Stomach smooth muscle (tissue), 2 donors: ENCODE measurements around the gene ATXN1.

ENCODE experiments used
- H3K27ac ChIP-seq: one replicate; pipeline ENCODE4 v1.7.0; 2013; ENCODE audit warnings: mild to moderate bottlenecking, low read length, inconsistent platforms
- H3K27me3 ChIP-seq, 2 donors: one replicate each; pipeline ENCODE4 v1.7.0; 2013; ENCODE audit warnings: low read length in 2 of 2; ENCODE audit not compliant: insufficient read depth in 2 of 2, control insufficient read depth in 1 of 2
- H3K36me3 ChIP-seq, 2 donors: one replicate each; pipeline ENCODE4 v1.7.0; 2013; ENCODE audit warnings: low read length in 2 of 2; ENCODE audit not compliant: control insufficient read depth in 2 of 2, insufficient read depth in 2 of 2
- H3K4me1 ChIP-seq: one replicate; pipeline ENCODE4 v1.7.0; 2013; ENCODE audit warnings: low read length; ENCODE audit not compliant: control insufficient read depth, insufficient read depth
- H3K4me3 ChIP-seq, 2 donors: one replicate each; pipeline ENCODE4 v1.7.0; 2013; ENCODE audit warnings: low read length in 2 of 2
- H3K9ac ChIP-seq, 2 donors: one replicate each; pipeline ENCODE4 v1.7.0; 2013; ENCODE audit warnings: low read length in 2 of 2, mild to moderate bottlenecking in 1 of 2
- H3K9me3 ChIP-seq, 2 donors: one replicate each; pipeline ENCODE4 v1.7.0; 2013; ENCODE audit warnings: low read length in 2 of 2; ENCODE audit not compliant: control insufficient read depth in 2 of 2
- donor health status: healthy.
- donor health status: Pancreatic carcinoma.

The ATXN1 gene

GRCh38 chr6:16729183-16729691, 32.0 kb downstream of the ATXN1 start:
- Histone ChIP-seq H3K27ac (no peak overlapping the region), H3K36me3 (no peaks in the 10 kb centered on the region), H3K27me3 (no peaks in the 10 kb centered on the region), H3K9ac (no peak overlapping the region), H3K4me1 (peaks cover 15% of the 10 kb centered on the region), H3K9me3 (no peaks in the 10 kb centered on the region), H3K4me3 (no peak overlapping the region)

- Histone ChIP-seq H3K27ac (peak overlapping the region; percentile 32), H3K4me3 (peak overlapping the region in 1 of 2 donors; percentile 31), H3K36me3 (no peaks in the 10 kb centered on the region), H3K4me1 (peaks cover 15% of the 10 kb centered on the region), H3K27me3 (no peaks in the 10 kb centered on the region), H3K9me3 (no peaks in the 10 kb centered on the region), H3K9ac (peak overlapping the region in 1 of 2 donors; percentile 7)
These were observed 32.6 kb downstream of the ATXN1 start for GRCh38 chr6:16728513-16729182.

DNA sequence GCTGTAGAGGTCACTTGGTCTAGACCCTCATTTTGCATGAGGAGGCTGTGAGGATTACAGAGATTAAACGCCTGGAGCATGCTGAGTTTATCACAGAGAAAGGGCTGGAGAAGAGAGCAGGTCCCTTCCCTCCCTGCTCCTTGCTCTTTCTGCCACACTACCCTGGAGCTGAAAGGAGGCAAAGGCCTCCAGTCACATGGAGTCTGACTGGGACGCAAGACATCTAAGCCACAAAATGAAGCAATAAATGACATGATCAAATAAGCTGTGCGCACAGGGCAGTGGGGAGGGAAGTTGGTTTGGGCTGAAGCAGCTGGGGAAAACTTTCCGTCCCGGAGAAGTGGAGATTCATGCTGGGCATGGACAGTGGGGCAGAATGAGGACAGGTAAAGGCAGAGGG, 33.3 kb downstream of the ATXN1 start:
- Histone ChIP-seq H3K9ac (no peak overlapping the region), H3K27me3 (no peaks in the 10 kb centered on the region), H3K4me3 (no peak overlapping the region), H3K9me3 (no peaks in the 10 kb centered on the region), H3K36me3 (no peaks in the 10 kb centered on the region), H3K27ac (peak overlapping the region; percentile 26), H3K4me1 (peaks cover 15% of the 10 kb centered on the region)

DNA sequence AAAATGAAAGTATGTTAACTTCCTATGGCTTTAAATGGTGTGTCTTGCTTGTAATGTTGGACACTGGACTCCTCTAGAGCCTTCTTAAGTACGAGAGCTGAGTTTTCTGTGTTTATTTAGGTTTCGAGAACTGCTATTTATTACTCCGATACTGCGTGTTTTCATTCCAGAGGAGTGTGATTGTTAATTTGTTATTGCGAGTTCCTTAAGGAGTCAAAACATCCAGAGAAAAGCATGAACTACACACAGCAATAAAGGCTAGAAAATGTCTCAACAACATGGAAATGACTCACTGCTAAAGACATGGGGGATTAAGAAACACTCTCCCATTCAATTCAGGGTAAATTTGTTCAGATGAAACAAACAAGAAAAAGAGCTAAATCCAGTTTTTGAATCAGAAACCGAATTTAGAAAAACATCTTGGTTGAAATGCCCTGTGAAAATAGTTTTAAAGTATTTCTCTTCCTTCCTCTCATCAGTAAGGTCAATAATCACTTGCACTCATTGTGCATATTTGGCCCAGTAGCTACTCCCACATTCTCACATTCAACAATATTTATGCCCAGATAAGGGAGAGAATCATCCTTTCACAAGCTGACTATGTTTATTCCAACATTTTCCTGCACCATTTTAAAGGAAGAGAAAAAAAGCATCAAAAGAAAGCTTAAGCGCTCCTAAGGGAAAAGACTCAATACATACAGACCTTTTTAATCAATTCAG, 36.0 kb downstream of the ATXN1 start:
- no peaks in the 10 kb centered on the region for H3K9me3 ChIP-seq
- no peak overlapping the region for H3K9ac ChIP-seq
- H3K4me1 ChIP-seq = peaks cover 18% of the 10 kb centered on the region
- H3K27me3 ChIP-seq = no peaks in the 10 kb centered on the region
- H3K27ac ChIP-seq = peak overlapping the region; percentile 6
- H3K4me3 ChIP-seq = peak overlapping the region; percentile 23 to 25
- no peaks in the 10 kb centered on the region for H3K36me3 ChIP-seq

- Histone ChIP-seq H3K4me1 (peaks cover 12% of the 10 kb centered on the region), H3K4me3 (no peak overlapping the region), H3K27me3 (no peaks in the 10 kb centered on the region), H3K27ac (no peak overlapping the region), H3K9me3 (no peaks in the 10 kb centered on the region), H3K9ac (no peak overlapping the region), H3K36me3 (no peaks in the 10 kb centered on the region)
These were observed 37.4 kb downstream of the ATXN1 start for GRCh38 chr6:16723826-16724225.

DNA sequence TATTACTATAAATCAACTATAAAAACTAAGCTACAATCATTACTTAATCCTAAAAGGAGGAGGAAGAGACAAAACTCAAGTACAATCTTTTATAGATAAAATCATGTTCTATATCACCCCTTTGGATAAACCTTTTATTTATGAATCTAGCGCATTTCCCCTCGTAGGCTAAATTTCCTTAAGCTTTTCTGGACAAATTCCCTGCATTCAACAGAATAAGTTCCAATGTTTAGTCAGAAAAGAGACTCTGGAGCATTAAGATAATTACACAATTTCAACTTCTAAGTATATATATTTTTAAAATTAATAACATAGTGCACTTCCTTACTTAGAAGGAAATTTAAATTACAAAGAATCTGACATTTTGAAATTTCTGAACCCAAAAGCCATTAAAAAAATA, 37.9 kb downstream of the ATXN1 start:
- Histone ChIP-seq H3K27ac (no peak overlapping the region), H3K4me3 (no peak overlapping the region), H3K27me3 (no peaks in the 10 kb centered on the region), H3K9me3 (no peaks in the 10 kb centered on the region), H3K9ac (no peak overlapping the region), H3K4me1 (peaks cover 12% of the 10 kb centered on the region), H3K36me3 (no peaks in the 10 kb centered on the region)

DNA sequence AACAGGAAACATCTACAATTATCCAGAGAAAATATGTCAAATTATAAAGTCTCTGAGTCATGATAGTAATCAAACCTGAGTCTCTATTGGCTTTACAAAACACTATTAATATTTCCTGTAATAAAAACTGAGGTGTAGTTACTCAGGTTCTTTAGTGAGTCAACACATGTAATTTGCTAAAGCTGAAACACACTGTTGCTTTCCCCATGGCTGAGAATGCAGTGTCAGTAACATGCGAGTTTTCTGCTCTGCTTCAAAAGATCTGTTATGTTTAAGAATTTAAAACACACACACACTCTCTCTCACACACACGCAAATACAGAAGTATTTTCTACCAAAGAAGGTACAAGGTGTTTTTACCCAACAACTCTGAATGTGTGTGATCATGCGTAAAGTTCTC, 38.6 kb downstream of the ATXN1 start:
- H3K27me3 ChIP-seq = no peaks in the 10 kb centered on the region
- H3K36me3 ChIP-seq = no peaks in the 10 kb centered on the region
- H3K4me1 ChIP-seq = peaks cover 14% of the 10 kb centered on the region
- no peak overlapping the region for H3K27ac ChIP-seq
- H3K4me3 ChIP-seq = no peak overlapping the region
- no peak overlapping the region for H3K9ac ChIP-seq
- no peaks in the 10 kb centered on the region for H3K9me3 ChIP-seq

- Histone ChIP-seq H3K9ac (no peak overlapping the region), H3K4me3 (no peak overlapping the region), H3K36me3 (no peaks in the 10 kb centered on the region), H3K9me3 (no peaks in the 10 kb centered on the region), H3K27ac (no peak overlapping the region), H3K4me1 (peaks cover 21% of the 10 kb centered on the region), H3K27me3 (no peaks in the 10 kb centered on the region)
These were observed 39.3 kb downstream of the ATXN1 start for GRCh38 chr6:16721977-16722376.

DNA sequence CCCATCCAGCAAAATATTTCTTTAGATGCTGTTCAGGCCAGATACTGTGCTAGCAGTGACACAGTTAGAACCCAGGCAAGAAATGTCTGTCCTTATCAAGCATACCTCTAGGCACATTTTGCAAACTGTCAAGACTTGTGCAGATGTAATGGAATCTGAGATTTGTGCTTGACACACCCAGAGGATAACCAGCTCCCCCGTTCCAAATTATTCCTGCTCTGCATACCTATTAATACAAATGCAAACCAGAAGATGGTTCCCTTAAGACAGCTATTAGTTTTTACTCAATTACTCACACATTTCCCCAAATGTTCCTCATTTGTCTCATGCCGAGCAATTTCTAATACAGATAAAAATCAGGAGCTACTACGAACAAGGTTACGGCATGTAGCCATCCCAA, 40.4 kb downstream of the ATXN1 start:
- peaks cover 20% of the 10 kb centered on the region for H3K4me1 ChIP-seq
- H3K27ac ChIP-seq = no peak overlapping the region
- no peaks in the 10 kb centered on the region for H3K27me3 ChIP-seq

GRCh38 chr6:16719488-16719887, 41.8 kb downstream of the ATXN1 start:
- no peak overlapping the region for H3K9ac ChIP-seq
- no peak overlapping the region for H3K27ac ChIP-seq
- peaks cover 19% of the 10 kb centered on the region for H3K4me1 ChIP-seq
- no peaks in the 10 kb centered on the region for H3K27me3 ChIP-seq
- no peaks in the 10 kb centered on the region for H3K36me3 ChIP-seq
- H3K4me3 ChIP-seq = no peak overlapping the region
- no peaks in the 10 kb centered on the region for H3K9me3 ChIP-seq

More for the DNA sequence above, 40.4 kb downstream of the ATXN1 start:
- no peaks in the 10 kb centered on the region for H3K36me3 ChIP-seq
- no peak overlapping the region for H3K9ac ChIP-seq
- H3K4me3 ChIP-seq = no peak overlapping the region
- H3K9me3 ChIP-seq = no peaks in the 10 kb centered on the region

DNA sequence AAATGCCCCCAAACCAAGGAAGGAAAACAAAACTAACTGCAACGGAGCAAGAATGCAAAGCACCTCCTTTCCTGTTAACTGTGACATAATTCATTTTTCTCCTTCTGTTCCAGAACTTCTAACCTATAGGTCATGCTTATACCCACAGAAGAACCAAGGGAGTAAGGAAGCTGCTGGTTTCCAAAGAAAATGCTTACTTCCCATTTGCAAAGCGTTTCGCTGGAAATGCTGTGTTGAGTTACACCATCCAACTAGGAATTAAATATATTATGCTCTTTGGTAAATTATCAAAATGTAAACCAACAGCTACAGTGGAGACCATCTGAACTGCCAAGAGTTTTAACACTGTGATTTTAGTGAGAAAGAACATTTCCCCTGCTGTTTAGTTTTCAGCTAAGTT, 42.9 kb downstream of the ATXN1 start:
- H3K4me1 ChIP-seq = peaks cover 19% of the 10 kb centered on the region
- no peaks in the 10 kb centered on the region for H3K36me3 ChIP-seq
- H3K27me3 ChIP-seq = no peaks in the 10 kb centered on the region
- H3K4me3 ChIP-seq = peak overlapping the region in 1 of 2 donors; percentile 50
- no peak overlapping the region for H3K9ac ChIP-seq
- peak overlapping the region; percentile 1 for H3K27ac ChIP-seq
- no peaks in the 10 kb centered on the region for H3K9me3 ChIP-seq
